HG02973 (cell line): Measurements from ENCODE around the gene DCDC2.
"Not testable (repeated sequence)": the region's sequence is repeated elsewhere in the genome, so short reads cannot be mapped to it uniquely, and the experiment has no call there.

Source experiments
- ATAC-seq: cut with Tn5 transposase; IDR thresholded peaks from one replicate; pipeline ENCODE4 v1.9.1; 2021; ENCODE audit warnings: moderate library complexity; ENCODE audit not compliant: unreplicated experiment

The DCDC2 gene

DNA sequence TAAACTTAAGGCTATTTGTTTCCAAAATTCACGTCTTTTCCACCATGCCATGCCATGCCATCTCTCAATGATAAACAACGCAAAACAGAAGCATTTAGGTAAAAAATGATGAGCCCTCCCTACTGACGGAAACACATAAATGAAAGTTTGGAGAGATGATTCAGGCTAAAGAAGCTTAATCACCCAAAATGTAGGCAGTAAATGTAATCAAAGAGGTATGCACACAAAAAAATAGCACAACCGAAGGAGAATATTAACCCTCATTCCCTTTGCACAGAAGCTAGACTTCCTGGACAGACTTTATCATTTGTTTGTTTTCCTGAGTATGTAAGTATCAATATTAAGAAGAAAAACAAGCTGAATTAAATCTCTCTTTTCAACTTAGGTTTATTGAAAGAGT, 28.8 kb downstream of the DCDC2 start:
- ATAC-seq = no peak

DNA sequence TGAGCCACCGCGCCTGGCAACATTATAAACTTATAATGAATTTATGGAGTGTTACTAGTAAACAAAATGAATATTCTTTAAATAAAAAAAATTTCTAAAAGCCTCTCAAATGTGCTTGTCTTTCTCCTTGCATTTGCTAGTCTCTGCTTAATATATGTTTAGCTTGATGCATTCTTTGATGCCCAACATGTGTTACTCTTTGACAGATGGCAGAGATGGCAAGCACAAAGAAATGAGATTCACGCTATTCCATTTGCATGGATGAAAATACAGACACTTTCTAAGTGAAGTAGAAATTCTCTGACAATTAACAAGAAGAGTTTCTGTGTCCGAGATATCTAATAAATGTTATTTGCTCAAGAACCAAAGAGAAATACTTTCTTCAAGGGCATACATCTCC, 30.1 kb downstream of the DCDC2 start:
- no peak for ATAC-seq

DNA sequence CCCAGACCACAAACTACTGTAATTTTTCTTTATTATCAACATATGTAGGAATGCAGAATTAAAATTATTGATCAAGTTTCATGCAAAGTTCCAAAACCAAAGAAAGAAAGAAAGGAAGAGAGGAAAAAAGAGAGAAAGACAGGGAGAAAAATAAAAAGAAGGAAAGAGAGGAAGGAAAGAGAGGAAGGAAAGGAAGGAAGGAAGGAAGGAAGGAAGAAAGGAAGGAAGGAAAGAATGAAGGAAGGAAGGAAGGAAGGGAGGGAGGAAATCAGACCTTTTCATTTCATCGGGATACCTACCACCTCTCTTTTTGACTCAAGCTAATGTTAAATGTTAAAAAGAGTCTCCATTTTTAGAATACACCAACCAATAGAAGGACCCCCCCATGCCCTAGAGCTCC, 31.9 kb downstream of the DCDC2 start:
- ATAC-seq = no peak

DNA sequence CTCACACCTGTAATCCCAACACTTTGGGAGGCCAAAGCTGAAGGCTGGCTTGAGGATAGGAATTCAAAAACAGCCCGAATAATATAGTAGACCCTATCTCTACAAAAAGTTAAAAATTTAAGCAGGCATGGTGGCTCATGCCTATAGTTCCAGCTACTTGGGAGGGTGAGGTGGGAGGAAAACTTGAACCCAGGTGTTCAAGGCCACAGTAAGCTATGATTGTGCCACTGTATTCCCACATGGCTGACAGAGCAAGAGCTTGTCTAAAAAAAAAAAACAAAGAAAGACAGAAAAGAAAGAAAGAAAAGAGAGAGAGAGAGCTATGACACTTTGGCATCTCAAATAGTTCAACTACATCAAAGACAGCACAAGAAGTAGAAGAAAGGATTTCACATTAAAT, 33.2 kb downstream of the DCDC2 start:
- no peak for ATAC-seq

DNA sequence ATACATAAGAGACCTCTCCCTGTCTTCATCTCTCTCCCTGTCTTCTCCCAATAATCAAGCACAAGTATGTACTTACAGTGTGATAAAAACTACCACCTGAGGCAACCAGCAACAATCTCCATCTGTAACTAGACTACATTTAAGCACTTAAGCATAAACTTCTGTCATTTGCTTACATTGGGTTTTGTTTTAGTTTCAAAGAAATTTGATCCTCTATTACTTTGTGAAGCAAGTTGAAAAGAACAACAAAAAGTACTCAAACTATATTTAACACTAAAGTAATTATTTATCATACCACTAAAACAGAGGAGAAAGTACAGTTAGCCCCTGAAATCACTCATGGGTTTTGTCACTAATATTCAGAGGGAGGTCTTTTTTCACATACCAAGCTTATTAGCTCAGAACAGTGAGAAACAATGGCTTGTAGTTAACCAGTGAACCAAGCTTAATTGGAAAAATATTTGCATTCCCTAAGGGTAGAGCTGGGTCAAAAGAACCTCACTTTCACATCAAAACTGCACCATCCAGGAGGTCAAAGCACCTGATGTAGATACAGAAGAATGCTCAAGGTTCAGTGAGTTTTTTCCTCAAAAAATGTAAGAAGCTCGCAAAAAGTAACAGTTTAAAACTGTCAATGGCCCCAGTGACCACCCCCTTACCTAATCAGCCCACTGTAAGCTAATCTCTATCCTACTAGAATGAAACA, 34.1 kb downstream of the DCDC2 start:
- ATAC-seq = no peak

DNA sequence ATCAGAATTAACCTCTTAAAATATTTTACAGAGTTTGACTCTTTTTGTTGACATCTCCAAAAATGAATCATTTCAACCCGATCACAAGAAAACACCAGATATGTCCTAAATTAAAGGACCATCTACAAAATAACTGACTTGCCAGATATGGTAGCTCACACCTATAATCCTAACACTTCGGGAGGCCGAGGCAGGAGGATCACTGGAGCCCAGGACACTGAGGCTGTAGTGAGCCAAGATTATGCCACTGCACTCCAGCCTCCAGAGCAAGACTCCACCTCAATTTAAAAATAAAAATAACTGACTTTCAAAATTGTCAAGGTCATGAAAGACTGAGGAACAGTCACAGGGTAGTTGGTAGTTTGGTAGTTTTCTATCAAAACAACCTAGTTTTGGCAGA, 34.9 kb downstream of the DCDC2 start:
- ATAC-seq = no peak

DNA sequence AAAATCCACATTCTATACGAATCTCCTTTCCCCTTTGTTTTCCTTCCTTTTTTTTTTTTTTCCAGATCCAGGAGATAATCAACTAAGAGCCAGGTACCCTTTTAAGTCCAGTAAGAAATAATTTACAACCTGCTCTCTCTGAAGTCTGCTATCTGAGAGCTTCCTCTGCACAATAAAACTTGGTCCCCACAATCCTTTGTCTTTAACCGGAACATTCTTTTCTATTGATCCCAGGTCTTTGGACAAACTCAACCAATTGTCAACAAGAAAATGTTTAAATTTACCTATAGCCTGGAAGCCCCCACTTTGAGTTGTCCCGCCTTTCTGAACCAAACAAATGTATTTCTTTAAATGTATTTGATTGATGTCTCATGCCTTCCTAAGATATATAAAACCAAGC, 35.4 kb downstream of the DCDC2 start:
- ATAC-seq = not testable (repeated sequence)

DNA sequence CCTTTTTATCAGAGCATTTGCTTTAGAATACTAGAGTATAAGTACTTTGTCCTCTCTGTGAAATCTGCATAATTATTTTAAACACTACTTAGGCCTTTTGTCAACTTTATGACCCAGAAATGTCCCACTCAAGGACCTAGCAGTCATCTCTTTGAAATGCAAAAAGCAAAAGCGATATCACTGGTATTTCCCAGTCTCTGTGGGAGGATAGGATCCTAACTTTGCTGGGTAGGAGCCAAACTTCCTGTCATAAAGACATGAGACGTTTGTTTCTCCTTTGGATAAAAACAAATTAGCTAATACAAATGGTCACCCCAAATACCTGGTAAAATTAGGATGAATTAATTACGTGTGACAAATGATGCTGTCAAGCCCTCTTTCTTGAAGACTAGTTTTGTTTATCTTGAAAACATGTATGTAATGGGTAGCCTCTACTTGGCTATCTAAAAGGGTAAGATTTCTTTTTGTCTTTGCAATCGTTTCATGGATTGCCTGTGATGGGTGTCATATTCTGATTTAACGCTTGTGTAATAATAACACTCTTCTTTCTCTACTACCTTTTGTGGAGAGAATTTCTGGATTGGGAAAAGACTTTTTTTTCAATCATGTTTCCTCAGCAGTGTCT, 36.2 kb downstream of the DCDC2 start:
- ATAC-seq = no peak

DNA sequence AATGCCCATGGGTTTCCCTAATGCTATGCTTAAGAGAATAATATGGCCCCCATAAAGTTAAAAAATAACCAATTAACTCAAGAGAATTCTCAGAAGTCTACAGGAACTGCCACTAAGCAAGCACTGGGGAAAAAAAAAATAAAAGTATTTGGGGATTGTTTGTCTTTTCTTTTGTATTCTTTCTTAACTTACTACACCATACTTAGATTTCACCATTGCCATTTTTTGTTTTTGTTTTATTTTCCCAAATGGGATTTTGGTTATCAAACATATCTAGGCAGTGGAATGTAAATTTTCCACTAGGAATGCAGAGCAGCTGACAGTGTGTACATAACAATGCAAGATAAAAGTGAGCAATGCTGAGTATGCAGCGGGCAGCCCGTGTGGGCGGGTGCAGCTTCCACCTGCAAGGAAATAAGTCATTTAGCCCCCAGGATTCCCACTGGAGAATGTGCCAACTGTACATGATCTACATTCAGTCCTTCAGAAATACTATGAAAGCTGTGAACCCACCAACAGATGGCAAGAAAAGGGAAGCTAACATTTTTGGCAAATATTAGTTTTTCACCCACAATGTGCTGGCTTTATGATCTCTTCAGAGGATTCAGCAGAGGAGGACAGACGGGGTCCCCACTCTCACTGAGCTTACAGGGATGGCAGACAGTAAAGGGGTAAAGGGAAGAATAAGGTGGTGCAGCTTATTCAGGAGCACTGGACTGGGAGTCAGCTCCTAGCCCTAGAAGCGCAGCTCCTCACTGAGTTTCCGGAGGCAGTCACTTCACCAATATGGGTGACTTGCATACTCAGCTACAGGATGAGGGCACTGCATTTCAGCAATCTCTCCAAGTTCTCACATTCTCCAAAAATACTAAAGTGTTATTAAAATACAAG, 44.4 kb downstream of the DCDC2 start:
- ATAC-seq = no peak

DNA sequence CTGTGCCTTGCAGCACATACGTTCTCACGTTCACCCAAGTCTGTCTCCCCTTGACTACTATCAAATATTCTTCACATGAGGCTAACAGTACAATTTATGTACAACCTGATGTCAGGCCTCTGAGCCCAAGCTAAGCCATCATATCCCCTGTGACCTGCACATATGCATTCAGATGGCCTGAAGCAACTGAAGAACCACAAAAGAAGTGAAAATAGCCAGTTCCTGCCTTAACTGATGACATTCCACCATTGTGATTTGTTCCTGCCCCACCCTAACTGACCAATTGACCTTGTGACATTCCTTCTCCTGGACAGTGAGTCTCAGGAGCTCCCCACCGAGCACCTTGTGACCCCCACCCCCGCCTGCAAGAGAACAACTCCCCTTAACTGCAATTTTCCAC, 46.1 kb downstream of the DCDC2 start:
- not testable (repeated sequence) for ATAC-seq

DNA sequence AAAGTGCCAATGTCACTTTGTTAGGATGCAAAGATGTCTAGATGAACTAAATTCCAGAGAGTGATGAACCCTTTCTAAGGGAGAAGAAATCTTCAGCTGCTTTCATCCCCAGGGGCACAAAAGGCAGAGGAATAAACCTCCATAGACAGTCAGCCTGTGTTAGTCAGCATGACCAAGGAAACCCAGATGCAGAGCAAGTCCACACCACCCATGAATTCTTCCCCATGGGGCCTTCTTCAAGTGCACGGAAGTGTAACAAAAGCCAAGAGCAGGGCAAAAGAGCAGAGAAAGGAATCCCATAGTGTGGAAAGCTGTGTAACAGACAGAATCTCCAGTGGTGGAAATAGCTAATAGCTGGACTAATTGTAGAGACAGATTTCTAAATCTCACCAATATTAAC, 50.0 kb downstream of the DCDC2 start:
- no peak for ATAC-seq

DNA sequence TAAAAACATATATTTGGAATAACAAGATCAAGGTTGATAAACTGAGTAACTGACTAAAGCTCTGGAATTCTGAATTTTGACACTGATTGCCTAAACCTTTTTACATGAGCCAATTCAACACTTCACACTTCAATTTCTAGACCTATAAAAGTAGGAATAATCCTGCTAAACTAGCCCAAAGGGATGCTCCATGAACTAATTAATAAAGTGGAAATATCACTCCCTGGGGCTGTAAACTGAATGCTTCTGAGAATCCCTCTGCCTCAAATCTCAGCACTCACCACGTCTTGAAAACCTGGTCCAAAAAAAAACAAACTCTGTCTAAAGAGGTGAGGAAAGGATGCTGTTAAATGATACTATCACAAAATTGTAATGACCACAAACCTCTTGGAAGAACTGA, 50.9 kb downstream of the DCDC2 start:
- no peak for ATAC-seq

DNA sequence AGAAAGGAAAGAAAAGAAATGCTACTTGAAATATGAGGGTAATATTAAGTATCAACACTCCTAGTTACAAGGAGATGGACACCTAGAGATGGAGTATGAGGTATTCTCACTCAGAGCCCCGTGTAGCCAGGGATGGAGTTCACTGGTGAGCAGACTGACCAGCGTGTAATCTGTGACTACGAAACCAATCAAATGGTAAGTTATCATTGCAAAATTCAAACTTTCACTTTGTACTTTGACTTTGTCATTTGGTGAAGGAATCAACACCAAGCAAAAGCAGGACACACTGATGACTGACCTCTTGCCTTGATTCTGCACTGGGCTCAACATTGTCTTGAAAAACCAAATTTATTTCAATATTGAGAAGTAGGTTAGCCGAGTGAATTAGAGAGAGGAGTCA, 51.8 kb downstream of the DCDC2 start:
- ATAC-seq = no peak

DNA sequence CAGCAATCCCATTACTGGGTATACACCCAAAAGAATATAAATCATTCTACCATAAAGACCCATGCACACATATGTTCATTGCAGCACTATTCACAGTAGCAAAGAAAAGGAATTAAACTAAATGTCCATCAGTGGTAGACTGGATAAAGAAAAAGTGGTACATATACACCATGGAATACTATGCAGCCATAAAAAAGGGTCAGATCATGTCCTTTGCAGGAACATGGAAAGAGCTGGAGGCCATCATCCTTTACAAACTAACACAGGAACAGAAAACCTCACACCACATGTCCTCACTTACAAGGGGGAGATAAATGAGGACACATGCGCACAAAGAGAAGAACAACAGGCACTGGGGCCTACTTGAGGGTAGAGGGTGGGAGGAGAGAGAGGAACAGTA, 60.9 kb downstream of the DCDC2 start:
- ATAC-seq = no peak

DNA sequence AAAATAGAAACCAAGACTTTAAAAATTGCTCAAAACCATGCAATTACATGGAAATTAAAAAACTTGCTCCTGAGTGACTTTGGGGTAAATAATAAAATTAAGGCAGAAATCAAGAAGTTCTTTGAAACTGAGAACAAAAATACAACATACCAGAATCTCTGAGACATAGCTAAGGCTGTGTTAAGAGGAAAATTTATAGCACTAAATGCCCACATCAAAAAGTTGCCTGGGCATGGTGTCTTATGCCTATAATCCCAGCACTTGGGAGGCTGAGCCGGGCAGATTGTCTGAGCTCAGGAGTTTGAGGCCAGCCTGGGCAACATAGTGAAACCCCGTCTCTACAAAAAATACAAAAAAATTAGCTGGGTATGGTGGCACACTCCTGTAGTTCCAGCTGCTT, 64.0 kb downstream of the DCDC2 start:
- ATAC-seq = not testable (repeated sequence)

DNA sequence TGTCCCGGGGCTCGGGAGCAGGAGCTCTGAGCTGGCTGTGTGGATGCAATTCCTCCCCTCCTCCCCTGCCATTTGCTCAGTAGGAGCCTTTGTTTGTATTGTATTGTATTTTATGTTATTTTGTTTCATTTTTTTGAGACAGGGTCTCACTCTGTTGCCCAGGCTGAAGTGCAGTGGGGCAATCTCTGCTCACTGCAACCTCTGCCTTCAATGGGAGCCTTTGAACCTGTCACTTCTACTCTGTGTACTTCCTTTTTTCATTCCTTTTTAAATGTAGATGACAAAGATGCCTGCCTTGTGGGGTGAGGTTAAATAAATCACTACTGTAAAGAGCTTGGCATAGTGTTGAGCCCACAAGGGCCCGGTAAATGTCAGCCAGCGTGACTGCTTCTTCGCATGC, 70.6 kb downstream of the DCDC2 start:
- ATAC-seq = no peak

DNA sequence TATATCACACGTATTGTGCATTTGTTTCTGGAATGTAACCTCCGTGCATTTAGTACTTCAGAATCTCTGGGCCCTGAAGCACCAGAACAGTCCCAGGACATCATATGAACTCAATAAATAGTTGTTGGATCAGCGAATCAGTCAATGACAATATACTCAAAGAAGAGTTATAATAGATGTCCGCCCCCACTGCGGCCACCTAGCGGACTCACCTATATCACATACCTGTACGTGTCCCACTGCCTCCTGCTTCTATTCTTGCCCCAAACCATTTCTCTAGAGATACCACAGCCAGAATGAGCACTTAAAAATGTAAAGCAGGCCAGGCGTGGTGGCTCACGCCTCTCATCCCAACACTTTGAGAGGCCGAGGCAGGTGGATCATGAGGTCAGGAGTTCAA, 73.9 kb downstream of the DCDC2 start:
- ATAC-seq = no peak

DNA sequence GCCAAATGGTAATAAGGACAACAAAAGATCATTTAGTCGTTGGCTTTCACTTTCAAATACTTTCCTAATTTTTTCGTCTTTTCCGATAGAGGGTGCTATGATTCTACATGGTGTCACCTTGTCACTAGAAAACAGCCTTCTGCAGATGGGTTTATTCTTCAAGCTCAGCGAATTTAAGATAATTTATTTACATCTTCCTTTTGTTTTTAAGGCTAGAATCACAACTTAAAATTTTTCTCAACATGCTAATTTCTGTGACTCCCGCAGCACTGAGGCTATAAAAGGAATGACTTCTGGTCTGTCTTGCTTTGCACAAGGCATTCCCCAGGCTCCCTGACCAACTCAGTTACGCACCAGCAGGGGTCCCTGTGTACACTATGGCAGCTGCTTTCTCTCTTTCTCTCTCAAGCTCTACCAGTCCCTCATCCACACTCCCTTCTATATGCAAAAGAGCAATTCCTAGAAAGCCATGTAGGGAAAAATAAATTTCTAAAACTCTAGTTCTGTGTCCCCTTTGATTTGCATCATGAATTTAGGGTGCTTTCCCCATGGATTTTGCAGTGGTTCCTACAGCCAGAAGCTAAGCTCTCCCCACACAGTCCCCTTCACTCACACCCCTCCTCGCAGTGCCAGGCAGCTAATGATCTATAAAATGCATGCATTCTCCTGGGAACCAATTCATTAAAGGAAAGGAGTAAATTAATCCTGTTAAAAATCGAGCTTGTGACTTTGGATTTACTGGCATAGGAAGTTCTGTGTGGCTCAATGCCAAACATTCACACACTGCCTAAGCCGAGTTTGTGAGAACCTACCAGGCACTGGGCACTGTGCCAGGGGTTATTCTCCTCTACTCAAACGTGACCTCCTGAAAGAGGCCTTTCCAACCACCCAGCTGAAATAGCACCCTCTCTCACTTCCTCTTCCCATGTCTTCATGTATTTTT, 74.5 kb downstream of the DCDC2 start:
- peak; percentile 88 for ATAC-seq

DNA sequence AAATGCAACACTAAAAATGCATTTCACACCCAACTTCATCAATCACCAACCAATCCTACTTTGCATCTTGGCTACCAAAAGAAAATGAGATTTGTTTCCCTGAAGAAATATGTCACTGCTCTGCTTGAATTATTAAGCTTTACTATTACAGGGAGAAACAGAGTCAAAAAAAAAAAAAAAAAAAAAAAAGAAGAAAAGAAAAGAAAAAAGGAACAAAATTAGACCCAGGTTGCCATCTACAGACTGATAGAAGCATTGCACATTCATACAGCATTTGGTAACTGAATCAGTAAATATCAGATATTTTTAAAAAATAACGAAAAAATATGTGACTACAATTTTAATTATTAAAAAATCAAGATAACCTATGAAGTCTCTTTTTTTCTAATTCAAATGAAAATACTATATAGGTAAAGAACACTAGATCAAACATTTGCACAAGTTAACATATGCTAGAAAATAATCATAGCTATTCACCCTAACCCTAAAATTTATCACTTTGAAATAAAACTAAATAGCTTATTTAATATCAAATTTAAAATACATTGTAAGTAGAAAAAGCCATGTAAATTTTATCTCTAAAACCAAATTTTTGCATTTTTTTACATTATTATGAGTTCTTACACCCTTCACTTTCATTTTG, 83.3 kb downstream of the DCDC2 start:
- ATAC-seq = no peak

DNA sequence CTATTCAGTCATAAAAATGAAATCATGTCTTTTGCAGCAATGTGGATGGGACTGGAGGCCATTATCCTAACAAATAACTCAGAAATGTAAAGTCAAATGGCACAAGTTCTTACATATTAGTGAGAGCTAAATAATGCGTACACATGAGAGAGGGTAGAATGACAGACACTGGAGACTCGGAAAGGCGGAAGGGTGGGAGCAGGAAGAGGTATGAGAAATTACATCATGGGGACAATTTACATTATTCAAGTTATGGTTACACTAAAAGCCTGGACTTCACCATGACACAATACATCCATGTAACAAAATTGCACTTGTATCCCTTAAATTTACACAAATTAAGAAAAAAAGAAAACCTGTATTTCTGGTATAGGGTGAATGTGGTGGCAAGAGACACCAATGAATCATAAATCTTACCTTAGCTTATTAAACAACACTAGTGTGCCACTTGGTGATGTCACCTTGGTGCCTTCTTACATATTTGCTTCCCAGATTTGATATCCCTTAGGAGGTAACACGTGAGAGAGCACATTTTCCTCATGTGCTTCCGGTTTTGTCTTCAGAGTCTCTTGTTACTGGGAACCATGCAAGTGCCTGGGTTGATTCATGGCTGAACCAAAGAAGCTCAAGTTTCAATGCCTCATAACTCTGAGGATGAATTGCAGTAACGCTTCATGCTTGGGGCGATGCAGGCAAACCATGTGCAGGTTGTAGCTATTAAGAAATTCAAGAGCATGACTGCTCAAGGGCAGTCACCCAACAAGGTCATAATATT, 84.6 kb downstream of the DCDC2 start:
- no peak for ATAC-seq
